WI38 (cell line): ENCODE measurements around the gene PSMB8.

Source experiments
- H3K4me3 ChIP-seq: 2 replicates; pipeline ENCODE4 v1.5.1; 2011; ENCODE audit warnings: low read depth, mild to moderate bottlenecking, control low read depth, low read length
- TF ChIP-seq, protein P1 (sequence below): IDR thresholded peaks from 2 replicates; pipeline ENCODE4 v1.5.1; 2012; ENCODE audit warnings: low read depth, mild to moderate bottlenecking, control low read depth, low read length

PSMB8 gene

DNA sequence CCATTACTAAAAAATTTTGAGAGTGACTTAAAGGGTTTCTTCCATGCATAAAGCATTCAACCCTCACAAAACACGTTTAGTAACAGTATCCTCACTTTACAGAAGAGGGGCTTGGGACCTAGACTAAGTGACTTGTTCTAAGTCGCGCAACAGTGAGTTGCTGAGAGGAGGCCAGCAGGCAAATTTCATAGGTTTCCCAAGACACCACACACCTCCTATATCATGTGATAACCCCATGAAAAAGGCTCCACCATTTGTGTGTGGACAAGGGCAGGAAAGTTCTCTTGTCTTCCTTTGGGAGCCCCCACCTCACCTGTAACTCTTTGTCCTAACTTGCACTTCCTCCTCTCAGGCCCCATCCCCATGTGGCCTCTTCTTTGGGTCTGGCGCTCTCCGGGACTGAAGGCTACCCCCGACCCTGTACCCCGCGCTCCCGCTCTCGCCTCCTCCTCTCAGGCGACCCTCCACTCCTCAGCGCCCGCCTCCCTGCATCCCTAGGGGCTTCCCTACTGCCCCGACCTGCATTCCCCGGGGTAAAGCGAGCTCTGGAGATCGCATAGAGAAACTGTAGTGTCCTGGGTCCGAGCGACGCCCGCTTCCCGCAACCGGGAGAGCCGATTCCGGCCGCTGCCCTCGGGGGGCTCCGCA lies 392 bp downstream of the PSMB8 start:
- peak overlapping the region; percentile 92 for H3K4me3 ChIP-seq
- TF ChIP-seq, protein P1, sequence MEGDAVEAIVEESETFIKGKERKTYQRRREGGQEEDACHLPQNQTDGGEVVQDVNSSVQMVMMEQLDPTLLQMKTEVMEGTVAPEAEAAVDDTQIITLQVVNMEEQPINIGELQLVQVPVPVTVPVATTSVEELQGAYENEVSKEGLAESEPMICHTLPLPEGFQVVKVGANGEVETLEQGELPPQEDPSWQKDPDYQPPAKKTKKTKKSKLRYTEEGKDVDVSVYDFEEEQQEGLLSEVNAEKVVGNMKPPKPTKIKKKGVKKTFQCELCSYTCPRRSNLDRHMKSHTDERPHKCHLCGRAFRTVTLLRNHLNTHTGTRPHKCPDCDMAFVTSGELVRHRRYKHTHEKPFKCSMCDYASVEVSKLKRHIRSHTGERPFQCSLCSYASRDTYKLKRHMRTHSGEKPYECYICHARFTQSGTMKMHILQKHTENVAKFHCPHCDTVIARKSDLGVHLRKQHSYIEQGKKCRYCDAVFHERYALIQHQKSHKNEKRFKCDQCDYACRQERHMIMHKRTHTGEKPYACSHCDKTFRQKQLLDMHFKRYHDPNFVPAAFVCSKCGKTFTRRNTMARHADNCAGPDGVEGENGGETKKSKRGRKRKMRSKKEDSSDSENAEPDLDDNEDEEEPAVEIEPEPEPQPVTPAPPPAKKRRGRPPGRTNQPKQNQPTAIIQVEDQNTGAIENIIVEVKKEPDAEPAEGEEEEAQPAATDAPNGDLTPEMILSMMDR = no peak

DNA sequence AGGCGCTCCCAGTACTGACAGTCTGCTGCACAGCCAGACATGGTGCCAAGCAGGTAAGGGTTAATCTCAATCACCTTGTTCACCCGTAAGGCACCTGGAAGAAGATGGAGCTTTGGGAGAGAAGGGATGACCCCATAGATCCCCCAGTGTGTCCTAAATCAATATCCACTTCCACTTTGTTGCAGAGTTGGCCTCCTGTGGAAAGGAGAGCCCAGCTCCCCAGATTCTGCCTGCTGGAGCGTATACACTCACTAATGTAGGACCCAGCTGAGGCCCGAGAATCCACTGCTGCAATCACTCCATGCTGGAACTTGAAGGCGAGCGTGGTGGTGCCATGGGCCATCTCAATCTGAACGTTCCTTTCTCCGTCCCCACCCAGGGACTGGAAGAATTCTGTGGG lies 1.2 kb downstream of the PSMB8 start:
- H3K4me3 ChIP-seq = no peak overlapping the region
- TF ChIP-seq, protein P1 = no peak

- TF ChIP-seq, protein P1 = no peak
- no peak overlapping the region for H3K4me3 ChIP-seq
Observed at GRCh38 chr6:32842021-32842650, 1.7 kb downstream of the PSMB8 start.

DNA sequence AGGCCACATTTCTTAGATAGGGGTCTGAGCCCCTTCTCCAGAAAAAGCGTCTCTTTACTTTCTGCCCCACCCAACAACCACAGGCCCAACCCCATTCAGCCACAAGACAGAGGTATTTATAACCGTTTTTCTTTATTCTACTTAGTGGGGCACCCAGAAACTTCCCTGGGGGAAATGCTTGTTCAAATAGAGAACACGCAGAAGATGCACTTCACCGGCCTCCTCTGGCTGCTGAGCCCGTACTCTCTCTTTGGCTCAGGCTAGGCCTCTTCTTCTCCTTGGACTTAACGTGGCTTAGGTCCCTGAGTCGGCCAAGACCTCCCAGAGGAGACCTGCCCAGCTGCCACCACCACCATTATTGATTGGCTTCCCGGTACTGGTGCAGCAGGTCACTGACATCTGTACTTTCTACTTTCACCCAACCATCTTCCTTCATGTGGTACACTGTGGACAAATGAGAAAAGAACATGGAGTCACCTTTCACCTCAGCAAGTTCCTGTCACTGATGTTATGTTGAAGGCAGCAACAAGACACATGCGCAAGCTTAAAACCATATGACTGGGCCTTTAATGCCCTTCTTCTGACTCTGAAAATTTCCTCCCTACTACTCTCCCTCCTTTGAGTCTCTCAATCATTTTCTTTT lies 3.1 kb downstream of the PSMB8 start:
- TF ChIP-seq, protein P1 = no peak
- H3K4me3 ChIP-seq = no peak overlapping the region

- H3K4me3 ChIP-seq = no peak overlapping the region
- TF ChIP-seq, protein P1 = no peak
Observed at GRCh38 chr6:32839356-32839755, 4.5 kb downstream of the PSMB8 start.

GRCh38 chr6:32838114-32838958 lies 5.5 kb downstream of the PSMB8 start, which contains the start of gene TAP2:
TAP2 (minus strand) TSS chr6:32838739; CDS start chr6:32838233, 506 bp downstream.
- peak within 1 kb of the TSS; percentile 73 for H3K4me3 ChIP-seq
- TF ChIP-seq, protein P1 = peak; percentile 86
